ENCODE results near the gene B3GNT5. TPM values are rescaled to one million over a fixed set of nuclear protein-coding genes. Genes with fewer than 3 reads are reported as not detected.

Gene B3GNT5
- total RNA-seq, 2 donors from 2014 or later = 5.4 to 5.6 TPM

- peaks cover 26% of the 10 kb centered on the region for H3K4me1 ChIP-seq
- H3K36me3 ChIP-seq (replicated peaks in 1 of 2; ENCODE audit: insufficient read depth in 1 of 2, low read depth in 2 of 2) = no peaks in the 10 kb centered on the region
- ATAC-seq (no peak), DNase-seq (no peak)
- no peak overlapping the region for H3K4me3 ChIP-seq
- TF ChIP-seq, protein P1, sequence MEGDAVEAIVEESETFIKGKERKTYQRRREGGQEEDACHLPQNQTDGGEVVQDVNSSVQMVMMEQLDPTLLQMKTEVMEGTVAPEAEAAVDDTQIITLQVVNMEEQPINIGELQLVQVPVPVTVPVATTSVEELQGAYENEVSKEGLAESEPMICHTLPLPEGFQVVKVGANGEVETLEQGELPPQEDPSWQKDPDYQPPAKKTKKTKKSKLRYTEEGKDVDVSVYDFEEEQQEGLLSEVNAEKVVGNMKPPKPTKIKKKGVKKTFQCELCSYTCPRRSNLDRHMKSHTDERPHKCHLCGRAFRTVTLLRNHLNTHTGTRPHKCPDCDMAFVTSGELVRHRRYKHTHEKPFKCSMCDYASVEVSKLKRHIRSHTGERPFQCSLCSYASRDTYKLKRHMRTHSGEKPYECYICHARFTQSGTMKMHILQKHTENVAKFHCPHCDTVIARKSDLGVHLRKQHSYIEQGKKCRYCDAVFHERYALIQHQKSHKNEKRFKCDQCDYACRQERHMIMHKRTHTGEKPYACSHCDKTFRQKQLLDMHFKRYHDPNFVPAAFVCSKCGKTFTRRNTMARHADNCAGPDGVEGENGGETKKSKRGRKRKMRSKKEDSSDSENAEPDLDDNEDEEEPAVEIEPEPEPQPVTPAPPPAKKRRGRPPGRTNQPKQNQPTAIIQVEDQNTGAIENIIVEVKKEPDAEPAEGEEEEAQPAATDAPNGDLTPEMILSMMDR (IDR thresholded peaks at IDR 0.05) = no peak
- TF ChIP-seq POLR2A (IDR thresholded peaks at IDR 0.05) = no peak
- no peak overlapping the region for H3K27ac ChIP-seq
- intact Hi-C loops (cut with DNase I) = no loop called here
- H3K27me3 ChIP-seq = no peaks in the 10 kb centered on the region
- no peaks in the 10 kb centered on the region for H3K9me3 ChIP-seq
- 97% methylated on average over 13 of the region's 13 CpGs for WGBS, 2 donors
These were observed 16.3 kb downstream of the B3GNT5 start for GRCh38 chr3:183269345-183269744.

DNA sequence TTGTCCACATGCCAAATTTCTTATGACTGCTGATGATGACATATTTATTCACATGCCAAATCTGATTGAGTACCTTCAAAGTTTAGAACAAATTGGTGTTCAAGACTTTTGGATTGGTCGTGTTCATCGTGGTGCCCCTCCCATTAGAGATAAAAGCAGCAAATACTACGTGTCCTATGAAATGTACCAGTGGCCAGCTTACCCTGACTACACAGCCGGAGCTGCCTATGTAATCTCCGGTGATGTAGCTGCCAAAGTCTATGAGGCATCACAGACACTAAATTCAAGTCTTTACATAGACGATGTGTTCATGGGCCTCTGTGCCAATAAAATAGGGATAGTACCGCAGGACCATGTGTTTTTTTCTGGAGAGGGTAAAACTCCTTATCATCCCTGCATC is 17.3 kb downstream of the B3GNT5 start:
- no peak for TF ChIP-seq POLR2A (IDR thresholded peaks at IDR 0.05)
- TF ChIP-seq, protein P1 (IDR thresholded peaks at IDR 0.05) = no peak
- Histone ChIP-seq H3K9me3 (no peaks in the 10 kb centered on the region), H3K36me3 (replicated peaks in 1 of 2; ENCODE audit: insufficient read depth in 1 of 2, low read depth in 2 of 2) (no peaks in the 10 kb centered on the region), H3K27me3 (no peaks in the 10 kb centered on the region), H3K4me3 (no peak overlapping the region), H3K4me1 (peaks cover 27% of the 10 kb centered on the region), H3K27ac (no peak overlapping the region)
- ATAC-seq (no peak), DNase-seq (no peak)
- WGBS, 2 donors = 62 to 73% methylated on average over 7 of the region's 7 CpGs
- intact Hi-C loops (cut with DNase I) = no loop called here

- Histone ChIP-seq H3K36me3 (replicated peaks in 1 of 2; ENCODE audit: insufficient read depth in 1 of 2, low read depth in 2 of 2) (no peaks in the 10 kb centered on the region), H3K27me3 (no peaks in the 10 kb centered on the region), H3K4me3 (no peak overlapping the region), H3K27ac (no peak overlapping the region), H3K4me1 (peaks cover 16% of the 10 kb centered on the region), H3K9me3 (no peaks in the 10 kb centered on the region)
- no peak for TF ChIP-seq POLR2A (IDR thresholded peaks at IDR 0.05)
- TF ChIP-seq, protein P1 (IDR thresholded peaks at IDR 0.05) = no peak
- WGBS, 2 donors = 93% methylated on average over 3 of the region's 3 CpGs
- intact Hi-C loops (cut with DNase I) = no loop called here
- no peak for ATAC-seq
- DNase-seq = no peak
These were observed 19.1 kb downstream of the B3GNT5 start for GRCh38 chr3:183272142-183272541.

- no peaks in the 10 kb centered on the region for H3K36me3 ChIP-seq (replicated peaks in 1 of 2; ENCODE audit: insufficient read depth in 1 of 2, low read depth in 2 of 2)
- no peak overlapping the region for H3K27ac ChIP-seq
- no peaks in the 10 kb centered on the region for H3K27me3 ChIP-seq
- DNase-seq = no peak
- H3K9me3 ChIP-seq = no peaks in the 10 kb centered on the region
- peaks cover 15% of the 10 kb centered on the region for H3K4me1 ChIP-seq
- ATAC-seq = no peak
- intact Hi-C loops (cut with DNase I) = no loop called here
- H3K4me3 ChIP-seq = no peak overlapping the region
- no peak for TF ChIP-seq POLR2A (IDR thresholded peaks at IDR 0.05)
- TF ChIP-seq, protein P1 (IDR thresholded peaks at IDR 0.05) = no peak
These were observed 19.7 kb downstream of the B3GNT5 start for GRCh38 chr3:183272791-183273190.

DNA sequence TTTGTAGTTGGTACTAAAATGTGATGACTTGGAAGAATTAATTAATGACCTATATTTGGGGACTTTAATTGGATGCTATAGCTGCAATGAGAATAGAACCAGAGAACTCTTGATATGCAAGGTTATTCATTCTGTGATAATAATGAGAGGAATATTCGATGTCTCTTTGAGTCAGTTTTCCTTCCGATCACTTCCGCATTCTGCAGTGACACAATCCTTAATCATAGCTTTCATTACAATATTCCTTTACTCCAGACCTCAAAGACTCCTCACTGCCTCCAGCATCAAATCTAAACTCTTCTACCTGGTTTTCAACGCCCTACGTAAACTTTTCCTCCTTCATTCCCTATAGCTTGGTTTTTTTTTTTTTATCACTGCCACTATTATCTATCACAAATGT is 21.6 kb downstream of the B3GNT5 start:
- intact Hi-C loops (cut with DNase I) = no loop called here
- 64 to 69% methylated on average over 5 of the region's 5 CpGs for WGBS, 2 donors
- Histone ChIP-seq H3K4me1 (peaks cover 11% of the 10 kb centered on the region), H3K9me3 (no peaks in the 10 kb centered on the region), H3K27ac (no peak overlapping the region), H3K27me3 (no peaks in the 10 kb centered on the region), H3K36me3 (replicated peaks in 1 of 2; ENCODE audit: insufficient read depth in 1 of 2, low read depth in 2 of 2) (no peaks in the 10 kb centered on the region), H3K4me3 (no peak overlapping the region)
- ATAC-seq = no peak
- DNase-seq = no peak
- TF ChIP-seq, protein P1 (IDR thresholded peaks at IDR 0.05) = no peak
- TF ChIP-seq POLR2A (IDR thresholded peaks at IDR 0.05) = no peak

Data from body of pancreas (tissue), 4 donors.